Naive thymus-derived CD4-positive, alpha-beta T cell (primary cell): ENCODE results near the gene SPSB4. TPM values are rescaled to one million over a fixed set of nuclear protein-coding genes. Genes with fewer than 3 reads are reported as not detected.

Experiments used
- ATAC-seq: fragments of 150-1000 bp; cut with Tn5 transposase; 2 replicates; pipeline ENCODE4 v1.10.0; 2021; ENCODE audit warnings: mild to moderate bottlenecking, moderate library complexity
- CTCF ChIA-PET: fragments of 350-600 bp; sonication (Branson Sonifier 250); formaldehyde crosslinking; loops from one replicate; lab custom pipeline; 2021; ENCODE audit warnings: antibody characterized with exemption; lab: Charles Lee
- POLR2A ChIA-PET: fragments of 350-600 bp; sonication (Branson Sonifier 250); formaldehyde crosslinking; loops from one replicate; lab custom pipeline; 2021; ENCODE audit warnings: antibody characterized with exemption, inconsistent platforms; lab: Charles Lee
- DNase-seq, 9 donors: peaks; one replicate each; pipeline versions ENCODE4 v3.0.0 to v3.0.0-alpha.2; 2020 to 2022; ENCODE audit warnings: mixed read lengths in 1 of 9
- H3K27ac ChIP-seq: one replicate; pipeline ENCODE4 v1.7.0; 2013; ENCODE audit warnings: mild to moderate bottlenecking, low read depth, low read length, moderate library complexity
- H3K27me3 ChIP-seq, 2 donors: one replicate each; pipeline ENCODE4 v1.7.0; 2013; ENCODE audit warnings: low read length in 2 of 2, mild to moderate bottlenecking in 2 of 2, moderate library complexity in 2 of 2; ENCODE audit not compliant: control insufficient read depth in 2 of 2, insufficient read depth in 2 of 2
- H3K36me3 ChIP-seq, 3 experiments: 1 replicate in 2 of 3; 2 replicates in 1 of 3; pipeline ENCODE4 v1.7.0; 2013; ENCODE audit warnings: low read length in 3 of 3, mild to moderate bottlenecking in 3 of 3, moderate library complexity in 1 of 3; ENCODE audit not compliant: insufficient read depth in 3 of 3, control insufficient read depth in 2 of 3
- H3K4me1 ChIP-seq, 2 donors: one replicate each; pipeline ENCODE4 v1.7.0; 2013; ENCODE audit warnings: low read length in 2 of 2, mild to moderate bottlenecking in 2 of 2, moderate library complexity in 1 of 2; ENCODE audit not compliant: control insufficient read depth in 2 of 2, insufficient read depth in 2 of 2
- H3K4me3 ChIP-seq: 2 replicates; pipeline ENCODE4 v1.7.0; 2013; ENCODE audit warnings: mild to moderate bottlenecking, low read length
- H3K9me3 ChIP-seq, 3 experiments: 1 replicate in 2 of 3; 2 replicates in 1 of 3; pipeline ENCODE4 v1.7.0; 2013; ENCODE audit warnings: low read length in 3 of 3; ENCODE audit not compliant: control insufficient read depth in 2 of 3
- H3K27ac Mint-ChIP-seq, 9 donors: one replicate each; pipeline ENCODE4 v1.8.0; 2020 to 2022; ENCODE audit warnings: mixed read lengths in 9 of 9, mild to moderate bottlenecking in 8 of 9, moderate library complexity in 5 of 9, inconsistent platforms in 2 of 9
- H3K27me3 Mint-ChIP-seq, 5 donors: one replicate each; pipeline ENCODE4 v1.8.0; 2021 to 2022; ENCODE audit warnings: mixed read lengths in 5 of 5, mild to moderate bottlenecking in 1 of 5
- H3K36me3 Mint-ChIP-seq, 5 donors: one replicate each; pipeline ENCODE4 v1.8.0; 2020 to 2022; ENCODE audit warnings: mixed read lengths in 5 of 5, mild to moderate bottlenecking in 3 of 5, inconsistent platforms in 1 of 5
- H3K4me1 Mint-ChIP-seq, 7 donors: one replicate each; pipeline ENCODE4 v1.8.0; 2020 to 2022; ENCODE audit warnings: mixed read lengths in 7 of 7, mild to moderate bottlenecking in 3 of 7, inconsistent platforms in 1 of 7
- H3K4me3 Mint-ChIP-seq, 10 donors: one replicate each; pipeline ENCODE4 v1.8.0; 2020 to 2022; ENCODE audit warnings: mild to moderate bottlenecking in 10 of 10, mixed read lengths in 10 of 10, moderate library complexity in 6 of 10, inconsistent platforms in 2 of 10
- H3K9me3 Mint-ChIP-seq, 11 donors: one replicate each; pipeline ENCODE4 v1.8.0; 2020 to 2022; ENCODE audit warnings: mixed read lengths in 11 of 11, mild to moderate bottlenecking in 4 of 11, inconsistent platforms in 1 of 11, moderate library complexity in 1 of 11
- intact Hi-C, 2 donors: fragments of 100-400 bp; cut with micrococcal nuclease; formaldehyde crosslinking; loops; one replicate each; pipeline ENCODE4 v1.15.1; 2023
- polyA plus RNA-seq, 2 donors: library from polyadenylated mRNA; unstranded; fragments of 300-500 nt; fragmentation: Illumina TruSeq; gene quantifications; one replicate each; pipeline ENCODE4 v1.2.3, GENCODE V29; 2021
- total RNA-seq, 6 experiments: library from RNA in 5 of 6; stranded (reverse) in 5 of 6; gene quantifications; 1 replicate in 5 of 6; 2 replicates in 1 of 6; pipeline ENCODE4 v1.2.3 and lab custom pipeline; 2021 to 2026

Gene SPSB4
- total and polyA plus RNA-seq, 7 experiments from 2014 or later, result not detected

- Histone ChIP-seq H3K9me3 (no peaks in the 10 kb centered on the region), H3K27ac (no peak overlapping the region), H3K4me1 (no peaks in the 10 kb centered on the region), H3K27me3 (peaks cover 0 to 5% of the 10 kb centered on the region in 2 donors), H3K4me3 (no peak overlapping the region), H3K36me3 (no peaks in the 10 kb centered on the region)
- Mint-ChIP-seq H3K9me3 (peaks cover 0 to 11% (median 4%) of the 10 kb centered on the region in 11 donors), H3K36me3 (peaks cover 0 to 5% (median 0%) of the 10 kb centered on the region in 5 donors), H3K4me1 (peaks cover 0 to 15% (median 13%) of the 10 kb centered on the region in 7 donors), H3K27ac (peak overlapping the region in 2 of 9 donors; percentile 4), H3K4me3 (no peak overlapping the region), H3K27me3 (peaks cover 0 to 12% (median 6%) of the 10 kb centered on the region in 5 donors)
- ChIA-PET CTCF (interaction anchor here (0.5 to 5.2 kb wide), 10 partner anchors 8 to 222 kb away, joined by 3 to 24 read pairs (median 4); no protein-coding TSS in a partner anchor), POLR2A (interaction anchor here (0.5 kb wide), 2 partner anchors 250 to 1110 kb away, joined by 3 read pairs; no protein-coding TSS in a partner anchor)
- intact Hi-C loops, result loop anchor here (5.0 kb wide), 2 partner anchors 1254 to 1764 kb away; partner anchors contain the start of gene CLSTN2 (in 1 of the 2)
- no peak for ATAC-seq
- no peak for DNase-seq
These were observed 140.1 kb downstream of the SPSB4 start for GRCh38 chr3:141191097-141191749.

DNA sequence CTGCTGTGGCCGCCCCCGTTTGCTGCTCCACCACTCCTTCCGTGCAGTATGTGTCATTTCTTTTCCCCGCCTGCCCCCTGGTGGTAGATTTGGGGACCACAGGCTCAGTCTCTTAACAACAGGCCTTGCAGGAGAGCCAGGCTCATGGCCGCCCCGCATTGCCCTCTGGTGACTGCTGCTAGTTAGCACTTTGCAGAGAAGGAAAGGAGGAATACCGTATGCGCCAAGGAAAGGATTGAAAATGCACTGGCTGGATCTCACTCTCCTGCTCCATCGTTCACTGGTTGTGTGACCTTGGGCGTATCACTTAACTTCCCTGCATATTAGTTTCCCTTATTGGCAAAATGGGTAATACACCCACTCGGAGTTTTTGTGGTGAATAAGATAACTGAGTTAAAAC, 141.2 kb downstream of the SPSB4 start:
- intact Hi-C loops, result loop anchor here (1.0 to 5.0 kb wide), 13 partner anchors 39 to 1765 kb away; partner anchors contain the start of genes CLSTN2 (in 1 of the 2), PXYLP1 (in 1 of the 2) and SLC25A36 (in 1 of the 2)
- peak; percentile 88 to 99 (median 95) for DNase-seq

GRCh38 chr3:141193066-141193830, 142.1 kb downstream of the SPSB4 start:
- POLR2A ChIA-PET, result interaction anchor here (1.0 kb wide), 1 partner anchor 38 kb away, joined by 4 read pairs; the partner anchor contains the start of gene PXYLP1
- H3K4me3 Mint-ChIP-seq, result no peak overlapping the region
- intact Hi-C loops, result loop anchor here (2.0 to 5.0 kb wide), 3 partner anchors 86 to 1766 kb away; partner anchors contain the start of gene CLSTN2 (in 1 of the 2)

More for the DNA sequence above, 141.2 kb downstream of the SPSB4 start:
- Mint-ChIP-seq H3K36me3 (peaks cover 0 to 9% (median 0%) of the 10 kb centered on the region in 5 donors), H3K27me3 (peaks cover 0 to 23% (median 6%) of the 10 kb centered on the region in 5 donors), H3K4me3 (peak overlapping the region in 3 of 10 donors; percentile 5 to 14 (median 5)), H3K4me1 (peaks cover 0 to 15% (median 13%) of the 10 kb centered on the region in 7 donors), H3K27ac (peak overlapping the region in 6 of 9 donors; percentile 4 to 75 (median 16)), H3K9me3 (peaks cover 0 to 20% (median 5%) of the 10 kb centered on the region in 11 donors)
- Histone ChIP-seq H3K27ac (no peak overlapping the region), H3K4me1 (no peaks in the 10 kb centered on the region), H3K27me3 (peaks cover 0 to 5% of the 10 kb centered on the region in 2 donors), H3K4me3 (no peak overlapping the region), H3K36me3 (no peaks in the 10 kb centered on the region), H3K9me3 (no peaks in the 10 kb centered on the region)
- ChIA-PET CTCF (interaction anchor here (0.7 to 5.2 kb wide), 9 partner anchors 9 to 194 kb away, joined by 3 to 24 read pairs (median 4); no protein-coding TSS in a partner anchor), POLR2A (interaction anchor here (1.0 kb wide), 1 partner anchor 193 kb away, joined by 4 read pairs; no protein-coding TSS in a partner anchor)
- peak; percentile 100 for ATAC-seq

More at GRCh38 chr3:141193066-141193830, 142.1 kb downstream of the SPSB4 start:
- Mint-ChIP-seq H3K4me1 (peaks cover 0 to 15% (median 13%) of the 10 kb centered on the region in 7 donors), H3K36me3 (peaks cover 0 to 9% (median 0%) of the 10 kb centered on the region in 5 donors), H3K27me3 (peaks cover 0 to 32% (median 6%) of the 10 kb centered on the region in 5 donors), H3K9me3 (peaks cover 0 to 20% (median 5%) of the 10 kb centered on the region in 11 donors), H3K27ac (peak overlapping the region in 1 of 9 donors; percentile 18)
- DNase-seq (no peak), ATAC-seq (no peak)
- Histone ChIP-seq H3K27me3 (peaks cover 0 to 5% of the 10 kb centered on the region in 2 donors), H3K27ac (no peak overlapping the region), H3K4me1 (no peaks in the 10 kb centered on the region), H3K4me3 (no peak overlapping the region), H3K9me3 (no peaks in the 10 kb centered on the region), H3K36me3 (no peaks in the 10 kb centered on the region)
- CTCF ChIA-PET, result interaction anchor here (0.5 to 5.2 kb wide), 7 partner anchors 10 to 193 kb away, joined by 3 to 24 read pairs (median 4); partner anchors contain the start of gene PXYLP1

Other genes with a start within 250 kb of the SPSB4 start
- gene SLC25A36, start 109.5 kb upstream of the SPSB4 start, total RNA-seq, result 100 to 1,000 TPM in 2 of 5 experiments, 10 to 100 TPM in 3; 43.4 to 121 (median 66.9) TPM
- gene SLC25A36, start 109.5 kb upstream of the SPSB4 start, polyA plus RNA-seq, result 10 to 100 TPM; 36.0 to 41.9 TPM
- gene PXYLP1, start 180.5 kb downstream of the SPSB4 start, total RNA-seq, result 10 to 100 TPM; 18.6 to 40.9 (median 23.2) TPM
- gene PXYLP1, start 180.5 kb downstream of the SPSB4 start, polyA plus RNA-seq, result 10 to 100 TPM; 15.8 to 32.0 TPM